ENCODE results near the gene PINLYP.

- no peak for TF ChIP-seq POLR2A (IDR thresholded peaks at IDR 0.05)
- TF ChIP-seq, protein P1, sequence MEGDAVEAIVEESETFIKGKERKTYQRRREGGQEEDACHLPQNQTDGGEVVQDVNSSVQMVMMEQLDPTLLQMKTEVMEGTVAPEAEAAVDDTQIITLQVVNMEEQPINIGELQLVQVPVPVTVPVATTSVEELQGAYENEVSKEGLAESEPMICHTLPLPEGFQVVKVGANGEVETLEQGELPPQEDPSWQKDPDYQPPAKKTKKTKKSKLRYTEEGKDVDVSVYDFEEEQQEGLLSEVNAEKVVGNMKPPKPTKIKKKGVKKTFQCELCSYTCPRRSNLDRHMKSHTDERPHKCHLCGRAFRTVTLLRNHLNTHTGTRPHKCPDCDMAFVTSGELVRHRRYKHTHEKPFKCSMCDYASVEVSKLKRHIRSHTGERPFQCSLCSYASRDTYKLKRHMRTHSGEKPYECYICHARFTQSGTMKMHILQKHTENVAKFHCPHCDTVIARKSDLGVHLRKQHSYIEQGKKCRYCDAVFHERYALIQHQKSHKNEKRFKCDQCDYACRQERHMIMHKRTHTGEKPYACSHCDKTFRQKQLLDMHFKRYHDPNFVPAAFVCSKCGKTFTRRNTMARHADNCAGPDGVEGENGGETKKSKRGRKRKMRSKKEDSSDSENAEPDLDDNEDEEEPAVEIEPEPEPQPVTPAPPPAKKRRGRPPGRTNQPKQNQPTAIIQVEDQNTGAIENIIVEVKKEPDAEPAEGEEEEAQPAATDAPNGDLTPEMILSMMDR (IDR thresholded peaks at IDR 0.05) = no peak
These were observed 5.9 kb downstream of the PINLYP start for GRCh38 chr19:43581467-43581866.

Measured in lower leg skin (tissue), 3 donors.